Stimulated activated CD8-positive, alpha-beta memory T cell treated with anti-CD3 and anti-CD28 coated beads, Interleukin-15, amount 100 ng/mL, for 1 hour (primary cell): ENCODE results near the gene TADA2B.

Experiments
- DNase-seq: peaks from one replicate; pipeline ENCODE4 v3.0.0-alpha.2; 2020; ENCODE audit warnings: low read depth

Gene TADA2B

GRCh38 chr4:7043284-7044136, at the start of gene TADA2B:
Gene TADA2B, plus strand, starts transcription at chr4:7043372. Its CDS starts 208 bp downstream, at chr4:7043580.
- DNase-seq: no peak

- DNase-seq: no peak
Measured at GRCh38 chr4:6996481-6996880, 46.7 kb upstream of the TADA2B start.

- no peak for DNase-seq
Measured at GRCh38 chr4:6999172-7000086, 43.7 kb upstream of the TADA2B start.

- DNase-seq: no peak
Measured at GRCh38 chr4:7000421-7001176, 42.6 kb upstream of the TADA2B start.

GRCh38 chr4:7001271-7001670, 41.9 kb upstream of the TADA2B start:
- DNase-seq: no peak

GRCh38 chr4:7002336-7002735, 40.8 kb upstream of the TADA2B start:
- no peak for DNase-seq

- no peak for DNase-seq
Measured at GRCh38 chr4:7003176-7003878, 39.8 kb upstream of the TADA2B start.

- no peak for DNase-seq
Measured at GRCh38 chr4:7003879-7004240, 39.3 kb upstream of the TADA2B start.

- DNase-seq: no peak
Measured at GRCh38 chr4:7004331-7004730, 38.8 kb upstream of the TADA2B start.

GRCh38 chr4:7005571-7005970, 37.6 kb upstream of the TADA2B start:
- no peak for DNase-seq

- no peak for DNase-seq
Measured at GRCh38 chr4:7006411-7006810, 36.8 kb upstream of the TADA2B start.

GRCh38 chr4:7007142-7007907, 35.8 kb upstream of the TADA2B start:
- no peak for DNase-seq

- no peak for DNase-seq
Measured at GRCh38 chr4:7007944-7008343, 35.2 kb upstream of the TADA2B start.

- DNase-seq: no peak
Measured at GRCh38 chr4:7009564-7009963, 33.6 kb upstream of the TADA2B start.

GRCh38 chr4:7013175-7013574, 30.0 kb upstream of the TADA2B start:
- no peak for DNase-seq

- DNase-seq: no peak
Measured at GRCh38 chr4:7014815-7015214, 28.4 kb upstream of the TADA2B start.

GRCh38 chr4:7015383-7016035, 27.7 kb upstream of the TADA2B start:
- no peak for DNase-seq

- DNase-seq: no peak
Measured at GRCh38 chr4:7016086-7016485, 27.1 kb upstream of the TADA2B start.

GRCh38 chr4:7016512-7016911, 26.7 kb upstream of the TADA2B start:
- DNase-seq: no peak

GRCh38 chr4:7017446-7018048, 25.6 kb upstream of the TADA2B start:
- DNase-seq: no peak
